AG10803 (cell line): ENCODE results near the gene ZXDC.

ENCODE experiments used
- DNase-seq: peaks from one replicate; pipeline ENCODE4 v3.0.0; 2010; ENCODE audit warnings: low read depth
- H3K4me3 ChIP-seq: 2 replicates; pipeline ENCODE4 v1.5.1; 2011; ENCODE audit warnings: mild to moderate bottlenecking, low read length, control low read depth
- CTCF ChIP-seq: conservative IDR thresholded peaks from 2 replicates; pipeline ENCODE4 v1.5.1; 2011; ENCODE audit warnings: mild to moderate bottlenecking, low read length, control low read depth, inconsistent platforms

Gene ZXDC

GRCh38 chr3:126501054-126501453 lies 25.4 kb upstream of the ZXDC start:
- TF ChIP-seq CTCF, result no peak
- no peak overlapping the region for H3K4me3 ChIP-seq
- DNase-seq, result no peak

- H3K4me3 ChIP-seq, result no peak overlapping the region
- DNase-seq, result no peak
- TF ChIP-seq CTCF, result no peak
Observed at GRCh38 chr3:126500016-126500415, 24.3 kb upstream of the ZXDC start.

- no peak overlapping the region for H3K4me3 ChIP-seq
- DNase-seq, result no peak
- TF ChIP-seq CTCF, result no peak
Observed at GRCh38 chr3:126499401-126499800, 23.7 kb upstream of the ZXDC start.

DNA sequence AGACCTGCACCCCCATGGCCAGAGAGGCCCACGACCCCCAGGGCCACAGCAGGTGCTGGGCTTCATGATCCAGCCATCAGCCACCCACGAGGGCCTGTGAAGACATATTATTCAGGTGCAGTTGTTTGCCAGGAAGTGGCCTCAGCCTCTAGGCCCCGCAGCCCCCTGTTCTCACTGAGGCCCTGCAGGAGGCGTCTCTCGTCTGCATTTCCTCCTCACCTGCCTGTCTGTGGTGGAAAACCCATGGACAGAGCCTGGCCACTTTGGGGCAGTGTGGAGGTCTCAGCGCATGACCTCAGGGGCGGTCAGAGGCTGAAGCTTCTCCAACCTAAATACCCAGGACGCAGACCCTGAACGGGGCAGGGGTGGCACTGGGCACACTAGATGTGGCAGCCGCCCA lies 23.2 kb upstream of the ZXDC start:
- DNase-seq, result no peak

GRCh38 chr3:126498461-126498860 lies 22.8 kb upstream of the ZXDC start:
- no peak for DNase-seq
- TF ChIP-seq CTCF, result no peak

More for the DNA sequence above, 23.2 kb upstream of the ZXDC start:
- no peak overlapping the region for H3K4me3 ChIP-seq
- TF ChIP-seq CTCF, result no peak

DNA sequence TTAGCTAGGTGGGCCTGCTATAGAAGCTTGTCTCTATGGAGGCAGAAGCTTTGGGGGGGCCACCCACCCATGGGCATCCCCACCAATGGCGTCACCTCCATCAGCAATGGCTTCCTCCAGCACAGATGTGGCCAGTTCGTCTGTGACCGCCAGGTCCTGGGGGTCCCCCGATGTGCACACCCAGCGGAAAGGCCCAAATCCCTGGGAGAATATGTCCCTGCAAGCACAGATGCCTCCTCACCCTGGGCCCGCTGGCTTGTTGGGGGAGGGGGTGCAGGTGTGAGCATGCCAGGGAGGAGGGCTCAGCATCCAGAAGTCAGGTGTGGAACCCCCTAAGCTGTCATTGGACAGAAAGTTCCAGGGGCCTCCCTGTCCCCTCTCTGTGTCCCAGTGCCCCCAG lies 22.3 kb upstream of the ZXDC start:
- TF ChIP-seq CTCF, result no peak
- DNase-seq, result no peak
- H3K4me3 ChIP-seq, result no peak overlapping the region

More at GRCh38 chr3:126498461-126498860, 22.8 kb upstream of the ZXDC start:
- no peak overlapping the region for H3K4me3 ChIP-seq

GRCh38 chr3:126496894-126497850 lies 21.5 kb upstream of the ZXDC start:
- H3K4me3 ChIP-seq, result no peak overlapping the region
- no peak for DNase-seq
- no peak for TF ChIP-seq CTCF
